ENCODE measurements around the gene UXS1.

- no peak for TF ChIP-seq CTCF (IDR thresholded peaks at IDR 0.05)
- no peak for TF ChIP-seq POLR2A (IDR thresholded peaks at IDR 0.05)
Observed at GRCh38 chr2:106180602-106181001, 13.5 kb downstream of the UXS1 start.
